ENCODE data around the gene SORCS2.

SORCS2 gene

GRCh38 chr4:7369511-7369910, 177.2 kb downstream of the SORCS2 start:
- H3K9ac ChIP-seq (ENCODE audit: low read length) = no peak overlapping the region
- H3K79me2 ChIP-seq (ENCODE audit: insufficient read depth, low read length) = no peaks in the 10 kb centered on the region
- H3K9me3 ChIP-seq (ENCODE audit: low read length) = no peaks in the 10 kb centered on the region
- no peak overlapping the region for H3K4me2 ChIP-seq (ENCODE audit: low read length)
- no peaks in the 10 kb centered on the region for H3K9me2 ChIP-seq (ENCODE audit: low read depth, low read length)
- no peaks in the 10 kb centered on the region for H3K4me1 ChIP-seq (ENCODE audit: insufficient read depth, low read length, severe bottlenecking)
- TF ChIP-seq CTCF (IDR thresholded peaks at IDR 0.05; ENCODE audit: low read length) = no peak
- TF ChIP-seq EZH2 (IDR thresholded peaks at IDR 0.05; ENCODE audit: borderline replicate concordance, low read length) = no peak
- H3K27me3 ChIP-seq (ENCODE audit: insufficient read depth, low read length) = no peaks in the 10 kb centered on the region
- no peak overlapping the region for H3K4me3 ChIP-seq (ENCODE audit: low read depth, low read length, poor library complexity, severe bottlenecking)
- no peak overlapping the region for H3K27ac ChIP-seq (ENCODE audit: low read depth, low read length, poor library complexity, severe bottlenecking)
- no peaks in the 10 kb centered on the region for H3K36me3 ChIP-seq (ENCODE audit: insufficient read depth, low read length)
- no peaks in the 10 kb centered on the region for H3F3A ChIP-seq (ENCODE audit: insufficient read depth, low read length)
- H4K20me1 ChIP-seq (ENCODE audit: insufficient read depth, low read length) = no peaks in the 10 kb centered on the region
- no peak overlapping the region for H2AFZ ChIP-seq (ENCODE audit: low read length)

- no peaks in the 10 kb centered on the region for H3K79me2 ChIP-seq (ENCODE audit: insufficient read depth, low read length)
- TF ChIP-seq CTCF (IDR thresholded peaks at IDR 0.05; ENCODE audit: low read length) (no peak), EZH2 (IDR thresholded peaks at IDR 0.05; ENCODE audit: borderline replicate concordance, low read length) (no peak)
- no peaks in the 10 kb centered on the region for H4K20me1 ChIP-seq (ENCODE audit: insufficient read depth, low read length)
- no peaks in the 10 kb centered on the region for H3K9me3 ChIP-seq (ENCODE audit: low read length)
- H3K27me3 ChIP-seq (ENCODE audit: insufficient read depth, low read length) = no peaks in the 10 kb centered on the region
- no peak overlapping the region for H3K4me2 ChIP-seq (ENCODE audit: low read length)
- no peaks in the 10 kb centered on the region for H3K9me2 ChIP-seq (ENCODE audit: low read depth, low read length)
- no peak overlapping the region for H3K4me3 ChIP-seq (ENCODE audit: low read depth, low read length, poor library complexity, severe bottlenecking)
- H3K4me1 ChIP-seq (ENCODE audit: insufficient read depth, low read length, severe bottlenecking) = no peaks in the 10 kb centered on the region
- no peaks in the 10 kb centered on the region for H3F3A ChIP-seq (ENCODE audit: insufficient read depth, low read length)
- H3K36me3 ChIP-seq (ENCODE audit: insufficient read depth, low read length) = no peaks in the 10 kb centered on the region
- no peak overlapping the region for H3K9ac ChIP-seq (ENCODE audit: low read length)
- H3K27ac ChIP-seq (ENCODE audit: low read depth, low read length, poor library complexity, severe bottlenecking) = no peak overlapping the region
- H2AFZ ChIP-seq (ENCODE audit: low read length) = no peak overlapping the region
Measured at GRCh38 chr4:7370038-7370437, 177.7 kb downstream of the SORCS2 start.

GRCh38 chr4:7371210-7371941, 179.0 kb downstream of the SORCS2 start:
- H3K79me2 ChIP-seq (ENCODE audit: insufficient read depth, low read length) = no peaks in the 10 kb centered on the region
- no peaks in the 10 kb centered on the region for H4K20me1 ChIP-seq (ENCODE audit: insufficient read depth, low read length)
- H3F3A ChIP-seq (ENCODE audit: insufficient read depth, low read length) = no peaks in the 10 kb centered on the region
- no peak overlapping the region for H3K27ac ChIP-seq (ENCODE audit: low read depth, low read length, poor library complexity, severe bottlenecking)
- no peaks in the 10 kb centered on the region for H3K9me3 ChIP-seq (ENCODE audit: low read length)
- H3K27me3 ChIP-seq (ENCODE audit: insufficient read depth, low read length) = no peaks in the 10 kb centered on the region
- H3K4me2 ChIP-seq (ENCODE audit: low read length) = no peak overlapping the region
- H2AFZ ChIP-seq (ENCODE audit: low read length) = no peak overlapping the region
- H3K4me1 ChIP-seq (ENCODE audit: insufficient read depth, low read length, severe bottlenecking) = no peaks in the 10 kb centered on the region
- no peak overlapping the region for H3K4me3 ChIP-seq (ENCODE audit: low read depth, low read length, poor library complexity, severe bottlenecking)
- no peaks in the 10 kb centered on the region for H3K36me3 ChIP-seq (ENCODE audit: insufficient read depth, low read length)
- H3K9ac ChIP-seq (ENCODE audit: low read length) = no peak overlapping the region
- no peaks in the 10 kb centered on the region for H3K9me2 ChIP-seq (ENCODE audit: low read depth, low read length)
- no peak for TF ChIP-seq CTCF (IDR thresholded peaks at IDR 0.05; ENCODE audit: low read length)
- no peak for TF ChIP-seq EZH2 (IDR thresholded peaks at IDR 0.05; ENCODE audit: borderline replicate concordance, low read length)

Measured in OCI-LY1 (cell line).